ENCODE data around the gene ZNF652.

DNA sequence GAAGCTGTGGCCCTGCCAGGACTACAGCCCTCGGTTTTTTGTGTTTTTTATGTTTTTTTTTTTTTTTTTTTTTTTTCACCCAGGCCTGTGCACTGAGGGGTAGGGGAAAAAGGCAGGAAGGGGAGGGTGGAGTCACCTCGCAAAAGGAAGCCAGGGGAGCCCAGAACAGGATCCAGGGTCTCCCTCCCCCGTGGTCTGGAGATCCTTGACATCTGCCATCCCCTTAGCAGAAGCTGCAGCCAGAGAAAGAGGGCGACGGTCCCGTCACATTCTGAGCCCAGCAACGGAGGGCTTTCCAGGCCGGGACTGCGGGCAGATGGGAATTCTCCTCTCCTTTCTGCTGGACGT lies 102.4 kb downstream of the ZNF652 start:
- TF ChIP-seq POLR2A (IDR thresholded peaks at IDR 0.05), result no peak
- TF ChIP-seq, protein P1, sequence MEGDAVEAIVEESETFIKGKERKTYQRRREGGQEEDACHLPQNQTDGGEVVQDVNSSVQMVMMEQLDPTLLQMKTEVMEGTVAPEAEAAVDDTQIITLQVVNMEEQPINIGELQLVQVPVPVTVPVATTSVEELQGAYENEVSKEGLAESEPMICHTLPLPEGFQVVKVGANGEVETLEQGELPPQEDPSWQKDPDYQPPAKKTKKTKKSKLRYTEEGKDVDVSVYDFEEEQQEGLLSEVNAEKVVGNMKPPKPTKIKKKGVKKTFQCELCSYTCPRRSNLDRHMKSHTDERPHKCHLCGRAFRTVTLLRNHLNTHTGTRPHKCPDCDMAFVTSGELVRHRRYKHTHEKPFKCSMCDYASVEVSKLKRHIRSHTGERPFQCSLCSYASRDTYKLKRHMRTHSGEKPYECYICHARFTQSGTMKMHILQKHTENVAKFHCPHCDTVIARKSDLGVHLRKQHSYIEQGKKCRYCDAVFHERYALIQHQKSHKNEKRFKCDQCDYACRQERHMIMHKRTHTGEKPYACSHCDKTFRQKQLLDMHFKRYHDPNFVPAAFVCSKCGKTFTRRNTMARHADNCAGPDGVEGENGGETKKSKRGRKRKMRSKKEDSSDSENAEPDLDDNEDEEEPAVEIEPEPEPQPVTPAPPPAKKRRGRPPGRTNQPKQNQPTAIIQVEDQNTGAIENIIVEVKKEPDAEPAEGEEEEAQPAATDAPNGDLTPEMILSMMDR (IDR thresholded peaks at IDR 0.05), result no peak

Measured in lower leg skin (tissue), 3 donors.